Ovary (tissue), 9 donors: Measurements from ENCODE around the gene ZBTB48. TPM values are rescaled to one million over a fixed set of nuclear protein-coding genes. Genes with fewer than 3 reads are reported as not detected.

ENCODE experiments used
- DNase-seq, 5 donors: peaks; one replicate each; pipeline ENCODE4 v3.0.0-alpha.2; 2019 to 2020
- H3K27ac ChIP-seq, 2 donors: fragments of 200-600 bp; one replicate each; pipeline versions ENCODE4 v1.5.1 to v1.8.0; 2019 to 2022
- H3K27me3 ChIP-seq: fragments of 200-600 bp; one replicate; pipeline ENCODE4 v1.8.0; 2022
- H3K36me3 ChIP-seq: fragments of 200-600 bp; sonication (generic); one replicate; pipeline ENCODE4 v1.5.1; 2019
- H3K4me1 ChIP-seq: one replicate; pipeline ENCODE4 v1.8.1; 2013; ENCODE audit warnings: mild to moderate bottlenecking, moderate library complexity; ENCODE audit not compliant: insufficient read depth
- H3K4me3 ChIP-seq: fragments of 200-600 bp; sonication (generic); one replicate; pipeline ENCODE4 v1.5.1; 2017
- H3K9me3 ChIP-seq, 2 donors: fragments of 200-600 bp in 1 of 2; sonication (generic) in 1 of 2; one replicate each; pipeline versions ENCODE4 v1.5.1 to v1.8.1; 2013 to 2019; ENCODE audit warnings: mild to moderate bottlenecking in 1 of 2, moderate library complexity in 1 of 2
- EP300 ChIP-seq: sonication (generic); formaldehyde crosslinking; IDR thresholded peaks from one replicate; pipeline ENCODE4 v1.6.1; 2017; ENCODE audit warnings: antibody characterized with exemption
- POLR2A ChIP-seq: fragments of 450-650 bp; IDR thresholded peaks from one replicate; pipeline ENCODE4 v1.6.1; 2017; ENCODE audit warnings: antibody characterized with exemption, mild to moderate bottlenecking, moderate library complexity
- WGBS, 3 donors: extraction: QIAGEN DNeasy Blood & Tissue Kit in 1 of 3; methylation state at CpG; one replicate each; pipeline versions ENCODE4 v1.1.5 to v1.1.7; 2013 to 2017; 5-methylcytosine and 5-hydroxymethylcytosine counted together
- intact Hi-C, 4 donors: fragments of 100-400 bp; cut with DNase I; formaldehyde crosslinking; loops; one replicate each; pipeline versions ENCODE4 v1.11.0 to v1.15.1; 2022 to 2023
- polyA plus RNA-seq, 2 donors: library from polyadenylated mRNA; stranded (reverse); fragments of 200-250 nt in 1 of 2; fragments of 350-450 nt in 1 of 2; fragmentation: Illumina TruSeq in 1 of 2; extraction: RNeasy Lipid Tissue Mini Kit (QIAGEN cat#74804) in 1 of 2; gene quantifications; one replicate each; pipeline ENCODE4 v1.2.3, GENCODE V29; 2013 to 2014
- total RNA-seq, 7 donors: library from RNA; depleted of rRNA in 2 of 7; stranded (reverse); fragments of >200 nt in 2 of 7; fragmentation: NEBNext Ultra II Directional in 3 of 7; extraction: Animal tissue kit (Norgen Biotek cat#: 25700) in 3 of 7; gene quantifications; one replicate each; pipeline versions ENCODE4 v1.1.0 to v1.2.4, GENCODE V29; 2016 to 2023
- TF ChIP-seq, protein P1 (sequence below), 3 donors: fragments of 450-650 bp in 2 of 3; fragments of 200-600 bp in 1 of 3; IDR thresholded peaks; one replicate each; pipeline versions ENCODE4 v1.5.1 to v1.8.0; 2016 to 2022; ENCODE audit warnings: antibody characterized with exemption in 3 of 3, mild to moderate bottlenecking in 1 of 3
- donor health status: DM: no; HTN: no; CAD: no; lungs with moderate emphysema.
- donor health status: DM: no; HTN: no; CAD: no.
- donor health status: Bipolar disorder and iron deficiency.
- donor health status: DM: yes; HTN: yes; CAD: no.
- donor health status: DM: no; HTN: no; CAD: no.
- donor health status: DM: yes; HTN: yes; CAD: no.

The ZBTB48 gene
- total and polyA plus RNA-seq, 9 donors: 8.0 to 42.5 (median 33.7) TPM

DNA sequence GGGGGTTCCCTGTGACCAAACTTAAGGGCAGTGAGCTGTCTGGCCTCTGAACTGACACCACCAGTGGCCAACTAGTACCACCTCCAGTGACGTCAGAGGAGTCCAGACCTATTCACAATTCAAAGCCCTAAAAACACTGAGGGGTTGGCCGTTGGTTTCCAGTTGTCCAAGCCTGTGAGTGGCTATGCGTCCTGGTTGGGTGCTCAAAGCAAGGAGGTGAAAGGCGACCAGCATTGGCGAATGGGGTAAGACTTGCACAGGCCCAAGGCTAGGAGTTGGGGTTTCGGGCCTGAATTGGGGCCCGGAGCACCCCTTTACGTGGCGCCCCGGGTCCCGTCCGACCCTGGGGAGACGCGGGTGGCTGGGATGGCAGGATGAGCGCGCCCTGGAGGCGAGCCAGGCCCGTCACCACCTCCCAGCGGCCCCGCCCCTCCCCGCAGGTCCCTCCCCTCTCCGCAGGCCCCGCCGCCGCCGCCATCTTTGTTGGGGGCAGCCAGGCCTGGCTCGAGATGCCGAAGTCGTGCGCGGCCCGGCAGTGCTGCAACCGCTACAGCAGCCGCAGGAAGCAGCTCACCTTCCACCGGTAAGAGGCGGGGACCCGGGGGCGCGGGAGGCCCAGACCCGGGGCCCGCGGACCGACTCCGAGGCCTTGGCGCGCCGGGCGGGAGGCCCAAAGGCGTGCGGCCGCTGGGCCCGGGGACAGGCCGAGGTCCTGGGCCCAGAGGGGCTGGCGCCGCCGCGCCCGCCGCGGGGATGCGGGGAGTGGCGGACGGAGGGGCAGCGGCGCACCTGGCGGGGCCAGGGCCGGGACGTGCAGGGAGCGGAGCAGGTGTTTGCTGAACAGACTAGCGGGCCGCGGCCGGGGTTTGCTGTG, 45.2 kb downstream of the ZBTB48 start, which contains the start of gene THAP3:
Gene THAP3 (plus strand): TSS at position 159 of the 874 bp plus-strand sequence. CDS start 351 bp downstream, at position 510.
- intact Hi-C loops: no loop called here
- DNase-seq: peak; percentile 85 to 91 (median 89)
- H3K27ac ChIP-seq: peak within 1 kb of the TSS; percentile 76 to 83
- no peaks in the 10 kb centered on the region for H3K9me3 ChIP-seq
- H3K4me3 ChIP-seq: peak within 1 kb of the TSS; percentile 76
- H3K27me3 ChIP-seq: no peaks in the 10 kb centered on the region
- 1 to 2% (median 2%) methylated on average over 46 to 73 of the region's 73 CpGs for WGBS, 3 donors
- H3K4me1 ChIP-seq: peaks cover 8% of the 10 kb centered on the region
- TF ChIP-seq POLR2A (no peak), EP300 (no peak)
- TF ChIP-seq, protein P1, sequence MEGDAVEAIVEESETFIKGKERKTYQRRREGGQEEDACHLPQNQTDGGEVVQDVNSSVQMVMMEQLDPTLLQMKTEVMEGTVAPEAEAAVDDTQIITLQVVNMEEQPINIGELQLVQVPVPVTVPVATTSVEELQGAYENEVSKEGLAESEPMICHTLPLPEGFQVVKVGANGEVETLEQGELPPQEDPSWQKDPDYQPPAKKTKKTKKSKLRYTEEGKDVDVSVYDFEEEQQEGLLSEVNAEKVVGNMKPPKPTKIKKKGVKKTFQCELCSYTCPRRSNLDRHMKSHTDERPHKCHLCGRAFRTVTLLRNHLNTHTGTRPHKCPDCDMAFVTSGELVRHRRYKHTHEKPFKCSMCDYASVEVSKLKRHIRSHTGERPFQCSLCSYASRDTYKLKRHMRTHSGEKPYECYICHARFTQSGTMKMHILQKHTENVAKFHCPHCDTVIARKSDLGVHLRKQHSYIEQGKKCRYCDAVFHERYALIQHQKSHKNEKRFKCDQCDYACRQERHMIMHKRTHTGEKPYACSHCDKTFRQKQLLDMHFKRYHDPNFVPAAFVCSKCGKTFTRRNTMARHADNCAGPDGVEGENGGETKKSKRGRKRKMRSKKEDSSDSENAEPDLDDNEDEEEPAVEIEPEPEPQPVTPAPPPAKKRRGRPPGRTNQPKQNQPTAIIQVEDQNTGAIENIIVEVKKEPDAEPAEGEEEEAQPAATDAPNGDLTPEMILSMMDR (IDR thresholded peaks at IDR 0.05): no peak
- no peaks in the 10 kb centered on the region for H3K36me3 ChIP-seq

DNA sequence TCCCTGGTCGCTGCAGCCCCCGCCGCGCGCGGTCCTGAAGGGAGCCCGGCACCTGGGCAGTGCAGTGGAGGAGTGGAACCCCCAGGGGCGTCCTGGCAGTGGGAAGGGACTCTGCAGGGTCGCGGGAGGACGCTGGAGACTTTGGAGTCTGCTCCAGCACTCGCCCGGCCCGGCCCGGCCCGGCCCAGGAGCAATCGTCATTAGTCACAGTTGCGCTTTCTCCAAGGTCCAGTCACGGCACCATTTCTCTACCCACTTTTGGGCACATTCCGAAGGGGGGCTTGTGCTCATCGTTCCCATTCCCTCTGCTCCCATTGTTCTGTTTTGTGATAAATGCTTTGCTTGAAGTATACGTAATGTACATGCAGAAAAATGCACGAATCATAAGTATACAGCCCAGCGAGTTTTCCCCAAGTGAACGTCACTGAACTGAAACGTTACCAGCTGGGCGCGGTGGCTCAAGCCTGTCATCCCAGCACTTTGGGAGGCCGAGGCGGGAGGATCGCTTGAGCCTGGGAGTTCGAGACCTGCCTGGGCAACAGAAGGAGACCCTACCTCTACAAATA, 45.9 kb downstream of the ZBTB48 start:
- no peaks in the 10 kb centered on the region for H3K36me3 ChIP-seq
- no peaks in the 10 kb centered on the region for H3K9me3 ChIP-seq
- peak overlapping the region; percentile 76 for H3K4me3 ChIP-seq
- TF ChIP-seq, protein P1 (IDR thresholded peaks at IDR 0.05): no peak
- no peak for TF ChIP-seq POLR2A
- no peak for TF ChIP-seq EP300
- intact Hi-C loops: no loop called here
- H3K27ac ChIP-seq: peak overlapping the region; percentile 76 to 83
- WGBS, 3 donors: 1 to 4% (median 2%) methylated on average over 32 of the region's 32 CpGs
- H3K27me3 ChIP-seq: no peaks in the 10 kb centered on the region
- H3K4me1 ChIP-seq: peaks cover 8% of the 10 kb centered on the region
- DNase-seq: no peak

DNA sequence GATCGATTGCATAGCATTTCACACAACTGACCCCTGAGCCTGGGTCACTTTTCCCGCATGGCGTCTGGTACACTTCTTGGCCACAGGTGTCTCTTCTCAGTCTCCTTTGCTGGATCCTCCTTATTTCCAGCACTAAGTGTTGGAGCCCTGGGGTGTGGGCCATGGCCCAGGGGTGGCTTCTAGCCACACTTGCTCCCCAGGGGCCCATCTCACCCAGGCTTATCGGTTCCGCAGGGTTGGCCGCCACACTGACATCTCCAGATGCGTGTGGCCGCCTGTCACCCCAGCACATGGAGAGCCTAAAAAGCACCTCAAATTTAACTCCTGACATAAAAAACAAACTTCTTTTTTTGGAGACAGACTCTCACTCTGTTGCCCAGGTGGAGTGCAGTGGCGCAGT, 47.2 kb downstream of the ZBTB48 start:
- Histone ChIP-seq H3K27me3 (no peaks in the 10 kb centered on the region), H3K4me3 (no peak overlapping the region), H3K9me3 (no peaks in the 10 kb centered on the region), H3K27ac (no peak overlapping the region), H3K36me3 (no peaks in the 10 kb centered on the region), H3K4me1 (peaks cover 8% of the 10 kb centered on the region)
- TF ChIP-seq POLR2A (no peak), EP300 (no peak)
- TF ChIP-seq, protein P1 (IDR thresholded peaks at IDR 0.05): no peak
- no peak for DNase-seq
- WGBS, 3 donors: 90% methylated on average over 9 of the region's 9 CpGs
- intact Hi-C loops: no loop called here

DNA sequence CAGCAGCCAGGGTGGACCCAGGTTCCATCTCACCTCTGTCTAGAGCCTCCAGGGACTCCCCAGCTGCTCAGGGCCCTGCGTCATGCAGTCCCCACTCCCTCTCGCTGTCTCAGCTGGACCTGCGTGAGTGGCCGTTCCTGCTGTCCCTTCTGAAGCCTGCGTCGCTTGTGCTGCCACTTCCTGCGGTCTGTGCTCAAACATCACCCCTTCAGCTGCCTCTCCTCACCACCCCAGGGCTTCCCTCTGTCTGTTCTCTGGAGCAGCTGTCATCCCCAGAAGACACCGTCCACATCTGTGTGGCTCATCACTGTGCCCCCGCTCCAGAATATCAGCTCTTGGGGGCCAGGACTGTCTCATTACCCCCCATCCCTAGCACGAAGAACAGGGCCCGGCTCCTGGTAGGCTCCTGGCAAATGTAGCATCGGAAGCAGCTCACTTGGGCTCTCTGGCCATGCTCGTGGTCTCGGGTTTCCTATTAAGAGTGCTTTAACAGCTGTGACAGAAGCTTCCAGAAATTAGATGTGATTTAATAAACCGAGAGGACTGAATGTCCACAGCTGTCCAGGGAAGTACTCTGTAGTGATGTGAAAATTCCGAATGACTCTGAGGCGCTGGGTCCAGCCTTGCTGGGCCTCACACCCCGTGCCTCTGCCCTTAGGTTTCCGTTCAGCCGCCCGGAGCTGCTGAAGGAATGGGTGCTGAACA, 48.2 kb downstream of the ZBTB48 start:
- no peaks in the 10 kb centered on the region for H3K9me3 ChIP-seq
- no peak overlapping the region for H3K27ac ChIP-seq
- no peak for TF ChIP-seq POLR2A
- TF ChIP-seq, protein P1 (IDR thresholded peaks at IDR 0.05): no peak
- TF ChIP-seq EP300: no peak
- 89 to 95% (median 91%) methylated on average over 21 of the region's 21 CpGs for WGBS, 3 donors
- peaks cover 8% of the 10 kb centered on the region for H3K4me1 ChIP-seq
- no peak overlapping the region for H3K4me3 ChIP-seq
- no peak for DNase-seq
- H3K36me3 ChIP-seq: no peaks in the 10 kb centered on the region
- no peaks in the 10 kb centered on the region for H3K27me3 ChIP-seq
- intact Hi-C loops: no loop called here
